MG63 (cell line): Measurements from ENCODE around the gene XPC. TPM values are rescaled to one million over a fixed set of nuclear protein-coding genes. Genes with fewer than 3 reads are reported as not detected.

Experiments used
- total RNA-seq: library from RNA; depleted of rRNA; stranded (reverse); fragments of >200 nt; shearing (Covaris generic); gene quantifications from 2 replicates; pipeline ENCODE4 v1.2.3, GENCODE V29; 2014; ENCODE audit warnings: low replicate concordance; rRNA removed

The XPC gene
- total RNA-seq, 1 experiment from 2014 or later, result 8.2 TPM

Other genes starting within 250 kb of the XPC start
- gene CHCHD4, start 53.7 kb downstream of the XPC start, total RNA-seq, result 22.0 and 24.3 TPM in 2 replicates
- gene TMEM43, start 53.5 kb downstream of the XPC start, total RNA-seq, result 97.6 and 97.8 TPM in 2 replicates
- gene LSM3, start 216 bp upstream of the XPC start, total RNA-seq, result 19.7 and 27.5 TPM in 2 replicates
- 2.6 and 3.4 TPM in 2 replicates for gene SLC6A6, start 224.0 kb upstream of the XPC start, total RNA-seq